Non-pigmented ciliary epithelial cell (primary cell): Measurements from ENCODE around the gene SMYD3.
"Not testable (repeated sequence)": the region's sequence is repeated elsewhere in the genome, so short reads cannot be mapped to it uniquely, and the experiment has no call there.

Source experiments
- DNase-seq: peaks from one replicate; pipeline ENCODE4 v3.0.0-alpha.2; 2010; ENCODE audit warnings: low read depth

The SMYD3 gene

GRCh38 chr1:245952383-245953026 lies 554.6 kb downstream of the SMYD3 start:
- no peak for DNase-seq

GRCh38 chr1:245948786-245949185 lies 558.3 kb downstream of the SMYD3 start:
- no peak for DNase-seq

GRCh38 chr1:245946905-245947304 lies 560.2 kb downstream of the SMYD3 start:
- DNase-seq, result no peak

- DNase-seq, result not testable (repeated sequence)
Observed at GRCh38 chr1:245945136-245945535, 561.9 kb downstream of the SMYD3 start.

GRCh38 chr1:245942856-245943255 lies 564.2 kb downstream of the SMYD3 start:
- no peak for DNase-seq

- DNase-seq, result not testable (repeated sequence)
Observed at GRCh38 chr1:245941771-245942170, 565.3 kb downstream of the SMYD3 start.

GRCh38 chr1:245939756-245940345 lies 567.2 kb downstream of the SMYD3 start:
- DNase-seq, result no peak

- DNase-seq, result no peak
Observed at GRCh38 chr1:245938046-245938435, 569.0 kb downstream of the SMYD3 start.

- no peak for DNase-seq
Observed at GRCh38 chr1:245937316-245938045, 569.6 kb downstream of the SMYD3 start.

GRCh38 chr1:245934409-245934808 lies 572.7 kb downstream of the SMYD3 start:
- DNase-seq, result no peak

GRCh38 chr1:245933431-245934045 lies 573.5 kb downstream of the SMYD3 start:
- DNase-seq, result no peak

- no peak for DNase-seq
Observed at GRCh38 chr1:245932302-245932972, 574.6 kb downstream of the SMYD3 start.

- DNase-seq, result no peak
Observed at GRCh38 chr1:245931450-245931849, 575.6 kb downstream of the SMYD3 start.

GRCh38 chr1:245929224-245929623 lies 577.9 kb downstream of the SMYD3 start:
- DNase-seq, result no peak

- DNase-seq, result no peak
Observed at GRCh38 chr1:245926888-245927287, 580.2 kb downstream of the SMYD3 start.

- no peak for DNase-seq
Observed at GRCh38 chr1:245923215-245923614, 583.9 kb downstream of the SMYD3 start.

- no peak for DNase-seq
Observed at GRCh38 chr1:245921417-245921816, 585.7 kb downstream of the SMYD3 start.

- no peak for DNase-seq
Observed at GRCh38 chr1:245917403-245917802, 589.7 kb downstream of the SMYD3 start.

GRCh38 chr1:245915841-245916240 lies 591.2 kb downstream of the SMYD3 start:
- no peak for DNase-seq

- DNase-seq, result no peak
Observed at GRCh38 chr1:245915406-245915805, 591.7 kb downstream of the SMYD3 start.

- DNase-seq, result no peak
Observed at GRCh38 chr1:245908543-245908942, 598.5 kb downstream of the SMYD3 start.

- DNase-seq, result no peak
Observed at GRCh38 chr1:245906207-245906606, 600.9 kb downstream of the SMYD3 start.
